Memory B cell (primary cell): ENCODE measurements around the gene STT3B.

ENCODE experiments used
- ATAC-seq: fragments of 150-1000 bp; cut with Tn5 transposase; 2 replicates; pipeline ENCODE4 v1.10.0; 2021; ENCODE audit warnings: low read depth, mild to moderate bottlenecking, moderate library complexity
- DNase-seq, 2 donors: peaks; one replicate each; pipeline ENCODE4 v3.0.0; 2022; ENCODE audit warnings: low spot score in 2 of 2
- H3K27ac Mint-ChIP-seq: one replicate; pipeline ENCODE4 v1.8.0; 2022; ENCODE audit warnings: mild to moderate bottlenecking, moderate library complexity, mixed read lengths
- H3K27me3 Mint-ChIP-seq: one replicate; pipeline ENCODE4 v1.8.0; 2022; ENCODE audit warnings: mixed read lengths
- H3K36me3 Mint-ChIP-seq: one replicate; pipeline ENCODE4 v1.8.0; 2022; ENCODE audit warnings: mild to moderate bottlenecking, mixed read lengths
- H3K4me1 Mint-ChIP-seq: one replicate; pipeline ENCODE4 v1.8.0; 2022; ENCODE audit warnings: mixed read lengths
- H3K4me3 Mint-ChIP-seq: one replicate; pipeline ENCODE4 v1.8.0; 2022; ENCODE audit warnings: mild to moderate bottlenecking, moderate library complexity, mixed read lengths
- H3K9me3 Mint-ChIP-seq: one replicate; pipeline ENCODE4 v1.8.0; 2022; ENCODE audit warnings: mixed read lengths

STT3B gene

GRCh38 chr3:31532587-31533168, at the start of gene STT3B:
STT3B (plus strand) TSS chr3:31532925; CDS start chr3:31532999, 74 bp downstream.
- peak within 1 kb of the TSS; percentile 93 for H3K4me3 Mint-ChIP-seq

DNA sequence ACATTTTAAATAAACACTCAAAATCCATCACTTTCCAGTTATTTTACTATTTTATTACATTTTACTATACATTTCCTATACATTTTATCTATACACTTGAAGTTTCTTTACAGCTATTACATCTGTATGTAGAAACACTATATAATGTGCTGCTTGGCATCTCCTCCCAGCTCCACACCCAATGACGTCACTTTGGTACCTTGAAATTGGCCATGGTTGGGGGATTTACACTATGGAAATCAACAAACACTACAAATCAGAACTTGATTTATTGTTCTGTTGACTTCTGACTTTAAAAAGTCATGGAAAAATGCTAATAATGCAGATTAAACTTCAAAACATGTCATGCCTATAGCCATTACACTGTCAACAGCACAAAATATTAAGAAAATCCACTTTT, 48.9 kb upstream of the STT3B start:
- peaks cover 4% of the 10 kb centered on the region for H3K36me3 Mint-ChIP-seq
- ATAC-seq (no peak), DNase-seq (no peak)
- no peak overlapping the region for H3K4me3 Mint-ChIP-seq
- peaks cover 3% of the 10 kb centered on the region for H3K27me3 Mint-ChIP-seq
- peaks cover 3% of the 10 kb centered on the region for H3K9me3 Mint-ChIP-seq
- no peak overlapping the region for H3K27ac Mint-ChIP-seq
- H3K4me1 Mint-ChIP-seq: no peaks in the 10 kb centered on the region

More at GRCh38 chr3:31532587-31533168, at the start of gene STT3B:
- no peaks in the 10 kb centered on the region for H3K9me3 Mint-ChIP-seq
- peaks cover 16% of the 10 kb centered on the region for H3K4me1 Mint-ChIP-seq
- H3K27me3 Mint-ChIP-seq: no peaks in the 10 kb centered on the region
- peak within 1 kb of the TSS; percentile 97 for H3K27ac Mint-ChIP-seq
- H3K36me3 Mint-ChIP-seq: no peaks in the 10 kb centered on the region
- peak; percentile 42 for ATAC-seq
- DNase-seq: no peak

GRCh38 chr3:31485196-31485595, 47.5 kb upstream of the STT3B start:
- Mint-ChIP-seq H3K9me3 (peaks cover 6% of the 10 kb centered on the region), H3K4me3 (no peak overlapping the region), H3K36me3 (peaks cover 7% of the 10 kb centered on the region), H3K27ac (no peak overlapping the region), H3K27me3 (peaks cover 3% of the 10 kb centered on the region), H3K4me1 (no peaks in the 10 kb centered on the region)
- no peak for ATAC-seq
- DNase-seq: no peak

DNA sequence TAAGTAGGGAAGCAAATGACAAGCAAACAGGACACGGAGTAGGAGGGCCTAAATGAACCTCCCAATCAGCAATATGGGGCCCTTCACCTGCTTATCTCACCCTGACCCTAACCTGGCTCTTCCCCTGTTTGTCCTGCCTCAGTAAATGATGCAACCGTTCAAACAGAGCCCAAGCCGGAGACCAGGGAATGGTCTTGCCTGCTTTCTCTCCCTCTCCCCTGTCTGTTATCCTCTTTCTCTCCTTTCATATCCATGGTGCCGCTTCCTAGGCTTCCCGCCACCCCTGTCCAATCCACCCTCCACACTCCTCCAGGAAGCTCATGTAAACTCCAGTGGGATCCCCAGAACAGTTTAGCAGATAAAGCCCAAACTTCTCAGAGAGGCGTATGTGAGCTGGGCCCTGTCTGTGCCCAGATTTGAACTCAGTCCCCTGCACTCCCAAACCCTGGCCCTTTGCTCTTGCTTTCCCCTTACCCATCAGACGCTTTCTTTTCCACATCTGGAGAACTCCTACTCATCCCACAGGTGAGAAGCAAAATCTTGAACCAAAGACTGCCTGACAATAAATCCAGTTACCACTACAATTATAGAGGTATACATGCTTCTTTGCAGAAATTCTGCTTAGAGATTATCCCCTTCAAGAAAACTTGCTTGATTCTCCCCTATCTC, 45.7 kb upstream of the STT3B start:
- Mint-ChIP-seq H3K27me3 (no peaks in the 10 kb centered on the region), H3K4me3 (no peak overlapping the region), H3K4me1 (no peaks in the 10 kb centered on the region), H3K36me3 (peaks cover 5% of the 10 kb centered on the region), H3K27ac (no peak overlapping the region), H3K9me3 (peaks cover 4% of the 10 kb centered on the region)
- no peak for DNase-seq
- ATAC-seq: no peak

- no peak for DNase-seq
- Mint-ChIP-seq H3K27me3 (no peaks in the 10 kb centered on the region), H3K9me3 (peaks cover 8% of the 10 kb centered on the region), H3K27ac (no peak overlapping the region), H3K36me3 (peaks cover 8% of the 10 kb centered on the region), H3K4me1 (no peaks in the 10 kb centered on the region), H3K4me3 (no peak overlapping the region)
- ATAC-seq: no peak
Observed at GRCh38 chr3:31488475-31489017, 44.2 kb upstream of the STT3B start.

DNA sequence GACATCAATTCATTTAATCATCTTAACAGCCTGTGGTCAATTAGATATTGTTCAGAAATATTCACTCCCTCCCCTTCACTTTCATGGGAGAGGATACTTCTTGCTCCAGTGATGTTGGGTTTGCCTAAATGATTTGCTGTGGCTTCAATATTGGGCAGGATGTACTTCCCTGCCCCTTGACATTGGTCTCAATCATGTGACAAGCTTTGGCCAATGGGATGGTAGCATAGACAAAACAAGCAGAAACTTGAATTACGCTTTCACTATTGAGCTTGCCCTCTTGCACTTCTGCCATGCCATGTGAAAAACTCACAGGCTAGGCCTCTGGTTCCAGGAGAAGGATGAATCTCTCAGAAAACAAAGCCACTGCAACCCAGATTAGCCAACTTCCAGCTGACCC, 42.2 kb upstream of the STT3B start:
- ATAC-seq (no peak), DNase-seq (no peak)
- Mint-ChIP-seq H3K27ac (no peak overlapping the region), H3K4me3 (no peak overlapping the region), H3K9me3 (peaks cover 8% of the 10 kb centered on the region), H3K36me3 (peaks cover 8% of the 10 kb centered on the region), H3K27me3 (no peaks in the 10 kb centered on the region), H3K4me1 (no peaks in the 10 kb centered on the region)

DNA sequence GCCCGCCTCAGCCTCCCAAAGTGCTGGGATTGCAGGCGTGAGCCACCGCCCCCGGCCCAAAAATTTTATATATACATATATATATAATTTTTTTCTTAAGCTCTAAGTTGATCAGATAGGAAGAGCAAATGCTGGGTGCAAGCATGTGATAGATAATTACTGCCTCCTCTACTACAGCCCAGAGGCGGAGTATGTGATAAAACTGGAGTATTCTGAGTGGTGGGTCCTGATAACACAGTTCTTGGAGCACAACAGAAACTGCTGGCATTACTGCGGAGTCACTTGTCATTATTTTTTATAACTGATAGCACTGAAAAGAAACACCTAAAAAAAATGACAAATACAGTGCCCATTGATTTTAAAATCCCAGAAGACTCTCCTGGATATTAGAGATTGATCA, 41.1 kb upstream of the STT3B start:
- H3K4me1 Mint-ChIP-seq: no peaks in the 10 kb centered on the region
- no peaks in the 10 kb centered on the region for H3K27me3 Mint-ChIP-seq
- peaks cover 8% of the 10 kb centered on the region for H3K9me3 Mint-ChIP-seq
- DNase-seq (no peak), ATAC-seq (no peak)
- H3K36me3 Mint-ChIP-seq: peaks cover 8% of the 10 kb centered on the region
- H3K4me3 Mint-ChIP-seq: no peak overlapping the region
- H3K27ac Mint-ChIP-seq: no peak overlapping the region

DNA sequence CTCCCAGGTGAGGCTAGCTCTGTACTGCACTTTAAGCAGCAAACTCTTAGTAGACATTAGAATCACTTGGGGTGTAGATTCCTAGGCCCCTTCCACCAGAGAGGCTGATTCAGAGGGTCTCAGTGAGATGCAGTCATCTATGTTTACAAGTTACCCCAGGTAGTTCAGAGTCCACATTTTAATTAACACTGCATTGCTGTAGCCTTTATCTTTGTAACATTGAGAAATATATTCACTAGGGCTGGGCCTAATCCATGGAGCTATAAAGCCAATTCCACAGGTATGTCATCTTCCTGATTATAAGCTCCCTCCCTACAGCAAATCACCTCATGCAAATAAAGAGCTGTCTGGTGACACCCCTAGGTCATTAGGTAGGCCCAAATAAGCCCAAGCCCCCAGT, 39.6 kb upstream of the STT3B start:
- Mint-ChIP-seq H3K4me3 (no peak overlapping the region), H3K27me3 (no peaks in the 10 kb centered on the region), H3K9me3 (peaks cover 8% of the 10 kb centered on the region), H3K4me1 (no peaks in the 10 kb centered on the region), H3K27ac (no peak overlapping the region), H3K36me3 (peaks cover 8% of the 10 kb centered on the region)
- ATAC-seq (no peak), DNase-seq (no peak)

- Mint-ChIP-seq H3K4me3 (no peak overlapping the region), H3K27ac (no peak overlapping the region), H3K36me3 (peaks cover 4% of the 10 kb centered on the region), H3K27me3 (peaks cover 5% of the 10 kb centered on the region), H3K9me3 (peaks cover 3% of the 10 kb centered on the region), H3K4me1 (no peaks in the 10 kb centered on the region)
- ATAC-seq (no peak), DNase-seq (no peak)
Observed at GRCh38 chr3:31495971-31496665, 36.6 kb upstream of the STT3B start.

DNA sequence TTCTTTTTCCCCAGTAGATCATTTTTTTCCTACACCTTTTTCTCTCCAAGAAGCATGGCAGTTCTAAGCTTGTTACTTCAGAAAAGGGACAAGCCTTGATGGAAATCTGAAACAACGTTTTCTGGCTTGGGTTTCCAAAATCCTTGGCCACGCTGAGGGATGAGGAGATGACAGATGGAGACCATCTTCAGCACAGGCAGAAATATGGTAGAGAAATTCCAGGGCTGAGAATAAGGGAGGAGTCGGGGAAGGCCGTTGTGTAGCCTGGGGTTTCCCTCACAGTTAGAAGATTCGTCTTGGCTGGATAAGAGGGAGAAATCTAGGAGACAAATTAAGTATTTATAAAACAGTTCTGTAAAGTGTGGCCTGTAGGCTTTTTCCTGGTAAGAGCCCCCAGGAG, 33.9 kb upstream of the STT3B start:
- no peaks in the 10 kb centered on the region for H3K36me3 Mint-ChIP-seq
- peaks cover 6% of the 10 kb centered on the region for H3K27me3 Mint-ChIP-seq
- H3K4me1 Mint-ChIP-seq: no peaks in the 10 kb centered on the region
- ATAC-seq: no peak
- H3K4me3 Mint-ChIP-seq: no peak overlapping the region
- no peak for DNase-seq
- no peak overlapping the region for H3K27ac Mint-ChIP-seq
- H3K9me3 Mint-ChIP-seq: no peaks in the 10 kb centered on the region

DNA sequence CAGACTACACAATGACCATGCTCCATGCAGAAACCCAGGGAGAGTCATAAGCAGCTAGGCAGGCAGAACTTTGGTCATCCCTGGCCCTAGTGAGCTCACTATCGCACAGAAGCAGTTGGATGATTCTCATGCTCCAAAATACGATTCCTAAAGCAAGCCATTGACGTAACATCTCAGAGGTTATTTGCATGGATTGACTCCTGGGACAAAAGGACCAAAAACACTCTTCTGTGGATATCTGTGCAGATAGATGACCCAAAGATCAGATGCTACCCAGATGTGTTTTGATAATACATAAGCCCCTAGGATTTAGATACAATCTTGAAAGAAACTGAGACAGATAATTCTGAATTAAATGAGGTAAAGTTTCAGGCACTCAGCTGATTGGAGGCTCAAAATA, 33.4 kb upstream of the STT3B start:
- H3K4me1 Mint-ChIP-seq: no peaks in the 10 kb centered on the region
- no peak overlapping the region for H3K27ac Mint-ChIP-seq
- H3K27me3 Mint-ChIP-seq: peaks cover 6% of the 10 kb centered on the region
- ATAC-seq (no peak), DNase-seq (no peak)
- H3K4me3 Mint-ChIP-seq: no peak overlapping the region
- H3K36me3 Mint-ChIP-seq: no peaks in the 10 kb centered on the region
- H3K9me3 Mint-ChIP-seq: no peaks in the 10 kb centered on the region

DNA sequence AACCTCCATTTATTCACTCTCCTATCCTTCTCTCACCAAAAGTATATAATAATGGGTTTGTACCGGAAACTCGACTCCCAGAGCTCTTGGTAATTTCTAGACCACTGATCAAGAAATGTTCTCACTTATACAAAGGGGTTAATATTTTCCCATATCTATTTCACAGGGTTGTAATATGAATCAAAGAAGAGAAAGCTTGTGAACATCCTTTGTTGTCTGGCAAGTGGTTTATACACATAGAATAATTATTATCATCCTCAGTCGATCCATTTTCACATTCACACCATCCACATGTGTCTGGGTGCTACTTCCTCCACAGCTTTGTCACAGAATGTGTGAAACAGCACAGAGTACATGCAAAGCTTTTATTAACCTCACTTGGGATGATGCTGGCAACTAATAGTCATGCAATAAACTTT, 29.9 kb upstream of the STT3B start:
- ATAC-seq: no peak
- H3K4me3 Mint-ChIP-seq: no peak overlapping the region
- H3K27ac Mint-ChIP-seq: no peak overlapping the region
- no peaks in the 10 kb centered on the region for H3K9me3 Mint-ChIP-seq
- H3K4me1 Mint-ChIP-seq: peaks cover 5% of the 10 kb centered on the region
- H3K36me3 Mint-ChIP-seq: no peaks in the 10 kb centered on the region
- H3K27me3 Mint-ChIP-seq: peaks cover 8% of the 10 kb centered on the region
- DNase-seq: no peak

DNA sequence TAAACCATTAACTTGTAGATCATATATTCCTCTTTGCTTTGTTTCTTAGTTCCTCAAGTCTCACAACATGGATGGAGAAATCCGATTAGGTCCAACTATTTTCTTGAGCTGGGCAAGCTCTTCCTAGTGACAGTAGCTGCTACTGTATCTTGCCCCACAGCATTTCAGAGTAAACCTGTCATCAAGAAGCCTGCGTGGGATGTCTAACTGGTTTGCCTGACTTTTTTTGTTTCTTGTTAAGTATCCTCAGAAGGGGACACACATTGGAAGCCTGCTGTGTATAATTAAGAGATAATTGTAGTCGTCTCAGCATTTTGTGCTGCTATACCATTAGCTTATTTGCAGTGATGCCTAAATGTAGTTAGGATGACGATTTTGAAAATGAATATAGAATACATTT, 29.3 kb upstream of the STT3B start:
- Mint-ChIP-seq H3K9me3 (no peaks in the 10 kb centered on the region), H3K36me3 (no peaks in the 10 kb centered on the region), H3K27me3 (peaks cover 8% of the 10 kb centered on the region), H3K27ac (no peak overlapping the region), H3K4me3 (no peak overlapping the region), H3K4me1 (peaks cover 5% of the 10 kb centered on the region)
- DNase-seq (no peak), ATAC-seq (no peak)

DNA sequence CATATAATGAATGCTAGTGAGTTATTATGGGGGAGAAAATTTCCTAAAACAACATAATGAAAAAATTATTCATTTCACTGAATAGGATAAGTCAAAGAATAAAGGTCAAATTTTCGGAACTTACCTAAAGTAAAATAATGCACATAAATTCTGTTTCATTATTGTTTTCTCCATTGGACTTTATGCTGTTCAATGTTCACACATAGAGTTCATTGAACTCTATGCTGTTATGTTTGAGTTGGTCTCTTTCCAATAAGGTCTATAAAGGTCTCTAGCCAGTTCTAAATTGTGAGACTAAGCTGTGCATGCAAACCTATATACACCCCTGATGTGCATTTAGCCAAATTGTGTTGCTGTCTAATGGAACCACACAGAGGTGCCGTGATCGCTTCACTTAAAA, 28.5 kb upstream of the STT3B start:
- Mint-ChIP-seq H3K27me3 (peaks cover 8% of the 10 kb centered on the region), H3K4me1 (peaks cover 9% of the 10 kb centered on the region), H3K27ac (no peak overlapping the region), H3K36me3 (no peaks in the 10 kb centered on the region), H3K9me3 (no peaks in the 10 kb centered on the region), H3K4me3 (no peak overlapping the region)
- no peak for DNase-seq
- no peak for ATAC-seq
